GM18508 (cell line): Measurements from ENCODE around the gene GINS1.

ENCODE experiments used
- ATAC-seq: cut with Tn5 transposase; IDR thresholded peaks from one replicate; pipeline ENCODE4 v1.9.1; 2021; ENCODE audit warnings: moderate number of reproducible peaks; ENCODE audit not compliant: insufficient read depth, unreplicated experiment

GINS1 gene

GRCh38 chr20:25490656-25491445 lies 83.4 kb downstream of the GINS1 start:
- ATAC-seq, result no peak

- ATAC-seq, result no peak
Measured at GRCh38 chr20:25491446-25492038, 84.1 kb downstream of the GINS1 start.

GRCh38 chr20:25493137-25493536 lies 85.7 kb downstream of the GINS1 start:
- ATAC-seq, result no peak

- no peak for ATAC-seq
Measured at GRCh38 chr20:25493748-25494505, 86.5 kb downstream of the GINS1 start.

GRCh38 chr20:25494506-25495188 lies 87.2 kb downstream of the GINS1 start:
- no peak for ATAC-seq

- ATAC-seq, result no peak
Measured at GRCh38 chr20:25495189-25495824, 87.8 kb downstream of the GINS1 start.

- no peak for ATAC-seq
Measured at GRCh38 chr20:25496165-25496967, 88.9 kb downstream of the GINS1 start.

GRCh38 chr20:25496968-25497401 lies 89.5 kb downstream of the GINS1 start:
- no peak for ATAC-seq

GRCh38 chr20:25497586-25498279 lies 90.3 kb downstream of the GINS1 start:
- no peak for ATAC-seq
